Medulla oblongata (tissue), 1 donor: ENCODE data around the gene PRDX3.
A peak's percentile ranks its signal among the peaks of the same experiment; 100 is the strongest.

Source experiments
- DNase-seq: peaks from one replicate; pipeline ENCODE4 v3.0.0-alpha.2; 2015; ENCODE audit errors: extremely low spot score

Gene PRDX3

DNA sequence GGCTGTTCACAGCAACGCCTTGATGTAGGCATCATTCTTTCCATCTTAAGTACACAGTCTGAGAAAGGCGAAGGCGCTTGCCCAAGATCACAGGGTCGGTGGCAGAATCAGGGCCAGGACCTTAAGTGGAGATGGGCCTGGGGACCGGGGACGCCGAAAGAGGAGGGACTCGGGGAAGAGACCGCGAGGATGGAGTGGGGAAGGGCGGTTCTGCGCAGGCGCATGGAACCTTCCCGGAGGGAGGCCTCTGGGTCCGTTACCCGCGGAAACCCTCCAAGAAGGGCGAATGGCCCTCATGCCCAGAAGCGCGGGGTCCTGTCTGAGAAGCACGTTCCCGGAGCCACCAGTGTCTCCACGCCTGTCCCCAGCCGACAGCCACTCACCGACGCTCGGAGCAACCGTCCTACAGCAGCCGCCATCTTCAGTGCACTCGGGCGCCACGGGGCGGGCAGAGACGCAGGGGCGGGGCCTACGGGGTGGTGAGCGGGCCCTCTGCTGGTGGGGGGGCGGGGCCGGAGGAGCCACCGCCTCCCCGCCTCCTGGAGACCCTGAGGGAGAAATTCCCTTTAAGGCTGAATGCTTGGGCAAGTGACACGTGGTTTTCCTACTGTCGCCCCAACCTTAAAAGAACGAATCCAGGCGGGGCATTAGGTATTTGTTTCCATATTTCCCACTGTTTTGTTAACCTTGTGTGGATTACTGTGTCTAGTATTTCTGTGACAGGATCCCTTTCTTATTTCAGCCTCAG is at the start of gene PRDX3:
Gene PRDX3 (minus strand): TSS at position 441 of the 748 bp plus-strand sequence. CDS start 22 bp downstream, at position 419.
- peak; percentile 94 for DNase-seq

DNA sequence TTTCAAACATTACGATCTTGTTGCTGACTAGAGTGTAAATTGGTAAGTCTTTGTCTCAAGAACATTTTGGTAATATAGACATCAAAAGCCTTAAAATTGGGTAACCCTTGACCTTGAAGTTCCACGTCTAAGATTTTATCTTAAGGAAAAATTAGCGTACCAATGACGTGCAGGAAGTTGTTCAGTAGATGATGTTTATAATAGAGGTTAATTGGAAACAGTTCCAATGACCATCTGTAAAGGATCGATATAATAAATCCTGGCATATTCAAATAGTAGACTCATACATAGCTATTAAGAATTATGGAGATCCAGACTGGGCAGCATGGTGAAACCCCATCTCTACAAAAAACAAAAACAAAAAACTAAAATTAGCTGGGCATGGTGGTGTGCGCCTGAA is 49.2 kb upstream of the PRDX3 start:
- DNase-seq = no peak

DNA sequence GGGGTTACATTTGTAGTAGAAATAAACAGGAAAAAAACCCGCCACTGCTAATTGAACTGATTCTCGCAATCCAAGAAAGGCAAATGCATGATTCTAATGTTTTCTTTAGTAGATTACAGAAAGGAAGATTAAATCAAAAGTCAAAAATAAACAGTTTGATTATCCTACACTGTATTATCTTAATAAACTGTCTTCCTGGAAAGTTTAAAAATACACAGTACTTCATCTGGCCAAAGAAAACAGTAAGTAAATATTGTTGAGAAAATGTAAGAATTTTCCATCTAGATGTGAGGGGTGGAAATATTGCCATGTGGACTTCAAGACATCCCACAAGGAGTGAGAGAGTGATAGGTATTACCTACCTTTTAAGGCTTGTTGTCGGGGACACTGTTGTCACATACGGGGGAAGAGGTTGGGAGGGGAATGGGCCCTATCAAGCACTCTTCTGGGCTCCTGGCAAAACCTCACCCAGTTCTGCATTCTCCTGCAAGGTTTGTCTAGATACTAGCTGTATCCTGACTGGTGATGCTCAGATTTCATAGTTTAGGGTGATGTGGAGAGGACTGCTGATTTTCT is 46.6 kb upstream of the PRDX3 start:
- DNase-seq = no peak

DNA sequence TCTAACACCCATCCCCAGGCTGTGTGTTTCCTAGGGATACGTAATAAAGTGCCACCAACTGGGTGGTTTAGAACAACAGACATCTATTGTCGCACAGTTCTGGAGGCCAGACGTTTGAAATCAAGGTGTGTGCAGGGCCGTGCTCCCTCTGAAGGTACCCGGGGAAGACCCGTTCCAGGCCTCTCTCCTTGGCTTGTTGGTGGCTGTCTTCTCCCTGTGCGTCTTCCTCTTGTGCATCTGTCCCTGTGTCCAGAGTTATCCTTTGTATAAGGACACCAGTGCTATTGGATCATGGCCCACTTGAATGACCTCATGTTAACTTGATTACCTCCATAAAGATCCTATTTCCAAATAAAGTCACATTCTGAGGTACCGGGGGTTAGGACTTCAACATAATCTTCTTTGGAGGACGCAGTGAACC is 44.4 kb upstream of the PRDX3 start:
- no peak for DNase-seq

DNA sequence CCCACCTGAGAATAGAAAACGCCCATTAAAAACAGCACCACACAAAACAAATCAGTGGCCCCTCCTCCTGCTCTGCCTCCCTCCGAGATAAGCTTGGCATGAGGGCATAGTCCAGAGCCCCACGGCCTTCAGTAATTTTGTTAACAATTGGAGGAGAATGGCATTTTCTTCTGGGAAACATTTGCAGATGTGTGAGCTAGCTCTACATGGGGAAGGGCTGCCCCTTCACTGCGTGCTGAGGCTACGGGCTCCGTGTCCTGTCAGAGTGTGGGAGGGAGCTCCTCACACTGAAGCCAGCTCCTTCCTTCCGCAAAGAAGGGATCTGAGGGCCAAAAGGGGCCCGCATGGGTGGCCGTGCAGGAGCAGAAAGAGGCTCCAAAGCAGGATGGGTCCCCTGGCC is 43.9 kb upstream of the PRDX3 start:
- DNase-seq = no peak

DNA sequence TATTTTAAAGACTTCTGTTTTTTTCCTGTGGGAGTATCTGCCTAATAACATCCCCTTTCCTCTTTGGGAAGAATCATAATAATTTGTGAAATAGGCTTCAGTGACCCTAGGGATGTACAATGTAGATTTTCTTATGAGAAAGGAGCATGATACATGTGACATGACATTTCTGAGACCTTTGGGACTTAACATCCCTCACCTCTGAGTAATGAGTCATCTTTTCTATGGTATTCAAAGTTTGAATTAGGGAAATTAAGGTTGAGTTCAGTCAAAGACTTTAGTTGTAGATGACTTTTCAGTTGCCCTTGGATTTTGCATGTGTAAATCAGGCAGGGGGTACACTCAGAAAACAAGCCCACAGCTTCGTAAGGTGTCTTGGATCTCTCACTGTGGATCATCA is 43.1 kb upstream of the PRDX3 start:
- DNase-seq = no peak

DNA sequence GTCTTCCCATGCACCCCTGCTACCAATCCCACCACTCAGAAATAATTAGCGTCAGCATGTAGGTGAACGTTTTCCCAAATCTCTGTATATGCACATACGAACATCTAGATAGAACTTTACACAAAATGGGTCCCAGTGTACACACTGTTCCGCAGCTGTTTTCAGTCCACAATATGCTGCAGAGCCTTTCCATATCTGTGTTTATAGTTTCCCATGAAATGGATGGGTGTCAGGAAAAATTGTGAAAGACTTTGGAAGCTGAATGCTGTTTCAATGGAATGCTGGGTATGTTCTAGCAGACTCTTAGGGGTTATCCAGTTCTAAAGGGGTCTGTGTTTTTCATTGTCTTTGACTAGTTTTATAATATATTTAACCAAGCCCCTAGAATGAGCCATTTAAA is 42.6 kb upstream of the PRDX3 start:
- DNase-seq = no peak

DNA sequence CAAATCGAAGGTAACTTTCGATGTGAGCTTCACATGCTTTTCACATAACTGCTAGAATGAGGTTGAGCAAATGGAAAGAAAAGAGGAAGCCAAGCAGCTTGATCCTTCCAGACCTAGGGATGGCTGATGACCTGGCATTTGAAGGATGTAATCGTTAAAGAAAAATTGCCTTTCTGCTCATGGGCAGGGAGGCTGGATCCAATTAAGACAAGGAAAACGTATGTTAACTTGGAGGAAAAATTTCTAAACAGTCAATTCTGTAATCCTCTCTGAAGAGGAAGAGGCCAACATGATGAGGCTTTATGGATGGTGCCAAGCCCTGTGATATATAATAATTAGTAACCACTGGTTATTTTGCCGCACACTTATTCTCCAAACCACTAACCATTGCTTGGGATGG is 41.3 kb upstream of the PRDX3 start:
- DNase-seq = no peak

DNA sequence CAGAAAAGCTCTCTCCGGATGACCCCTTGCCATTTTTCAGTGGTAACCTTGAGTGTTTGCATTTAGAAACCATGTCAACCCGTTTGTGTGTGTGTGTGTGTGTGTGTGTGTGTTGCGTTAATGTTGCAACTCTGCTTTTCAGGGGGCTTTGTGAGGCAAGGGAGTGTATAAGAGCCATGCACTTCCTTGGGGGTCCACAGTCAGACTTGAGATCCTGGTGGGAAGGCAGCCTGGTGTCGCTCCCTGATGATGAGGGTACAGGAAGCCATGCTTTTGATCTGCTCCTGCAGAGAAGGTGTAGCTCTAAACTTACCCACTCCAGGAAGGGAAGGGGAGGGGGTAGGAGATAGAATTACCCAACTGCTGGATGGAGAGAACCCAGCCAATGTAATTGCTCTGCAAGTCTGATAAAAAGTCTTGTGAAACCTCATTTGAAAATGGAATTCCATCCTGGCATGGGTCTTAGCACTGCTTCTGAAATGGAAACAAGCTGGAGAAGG is 39.4 kb upstream of the PRDX3 start:
- no peak for DNase-seq

DNA sequence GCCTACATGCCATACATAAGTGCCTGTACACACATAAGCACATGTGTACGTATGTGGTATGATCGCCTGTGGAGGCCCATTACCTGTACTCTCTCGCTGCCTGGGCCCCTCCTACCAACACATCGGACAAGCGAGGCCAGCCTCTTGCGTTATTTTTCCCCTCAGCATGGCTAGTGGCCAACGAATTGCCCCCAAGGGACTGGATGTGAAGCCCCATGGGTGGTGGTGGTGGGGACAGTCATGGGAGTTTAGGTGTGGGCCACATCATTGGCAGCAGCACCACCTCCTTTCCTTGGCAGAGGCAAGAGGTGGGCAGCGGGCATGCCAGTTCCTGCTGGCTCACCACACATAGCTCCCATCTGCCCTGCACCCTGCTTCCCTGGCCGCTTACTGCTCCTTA is 38.8 kb upstream of the PRDX3 start:
- no peak for DNase-seq

DNA sequence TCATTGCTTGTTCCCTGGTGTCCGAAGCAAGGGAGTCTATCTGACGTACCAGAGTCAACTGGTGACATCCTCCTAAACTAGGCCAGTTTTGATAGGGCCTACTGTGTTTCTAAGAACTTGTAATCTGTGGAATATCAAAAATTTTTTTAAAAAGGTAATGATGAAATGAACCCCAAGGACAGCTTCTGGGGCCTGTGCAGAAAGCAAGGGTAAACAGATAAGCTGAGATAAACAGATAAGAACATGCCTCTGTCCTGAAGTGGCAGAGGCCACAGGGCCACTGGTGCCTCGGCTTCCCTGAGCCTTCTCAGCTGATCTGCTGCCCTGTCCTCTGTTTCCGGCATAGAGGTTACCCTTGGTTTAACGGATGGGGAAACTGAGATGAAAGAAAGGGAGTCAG is 37.5 kb upstream of the PRDX3 start:
- DNase-seq = no peak

DNA sequence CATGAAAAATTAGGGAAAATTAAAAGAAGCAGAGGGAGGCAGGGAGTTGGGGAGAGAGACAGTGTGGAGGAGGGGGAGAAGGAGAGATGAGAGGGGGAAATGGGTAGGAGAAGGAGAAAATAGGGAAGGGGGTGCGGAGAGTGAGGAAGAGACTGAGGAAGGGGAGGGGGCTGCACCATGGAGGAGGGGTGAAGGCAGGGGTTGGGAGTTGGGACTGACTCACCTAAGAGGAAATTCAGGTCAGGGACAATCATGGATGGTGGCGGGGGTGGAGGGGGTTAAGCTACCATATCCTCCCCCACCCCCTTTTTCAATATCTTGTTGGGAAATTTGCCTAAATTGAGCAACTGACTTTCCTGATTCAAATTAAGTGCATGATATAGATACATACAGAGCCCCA is 36.8 kb upstream of the PRDX3 start:
- no peak for DNase-seq

DNA sequence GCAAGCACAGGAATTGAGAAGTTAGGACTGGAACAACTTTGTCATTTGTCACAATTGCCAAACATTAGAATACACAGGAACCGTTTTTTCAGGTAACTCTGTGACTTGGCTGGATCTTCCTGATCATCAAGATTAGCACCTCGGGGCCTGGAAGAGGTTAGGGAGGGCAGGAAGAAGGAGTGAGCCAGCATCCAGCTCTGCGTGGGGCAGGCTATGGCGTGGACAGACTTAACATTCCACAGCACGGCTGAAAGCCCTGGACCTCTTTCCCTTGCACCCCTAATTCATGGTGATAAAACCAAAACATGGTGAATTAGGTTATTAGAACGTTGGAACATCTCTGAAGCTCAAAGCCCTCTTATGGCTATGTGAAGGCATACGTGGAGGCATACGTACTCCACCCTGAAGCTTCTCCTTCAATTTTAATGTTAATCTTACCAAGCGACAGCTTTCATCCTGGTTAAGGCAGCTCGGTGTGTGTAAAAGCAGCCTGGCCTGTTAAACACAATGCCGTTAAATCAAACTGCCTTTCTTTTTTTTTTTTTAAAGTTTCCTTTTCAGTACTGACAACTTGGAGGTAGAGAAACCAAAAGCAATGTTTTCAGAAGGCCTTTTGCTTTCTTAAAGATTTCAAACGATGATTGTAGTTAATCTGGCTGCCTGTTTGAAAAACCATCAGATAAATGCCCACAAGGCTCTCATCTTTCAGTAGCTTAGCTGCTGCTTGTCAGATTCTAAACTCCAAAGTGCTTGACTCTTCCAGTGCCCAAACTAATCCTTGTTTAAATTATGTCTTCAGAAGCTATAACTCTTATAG is 33.2 kb upstream of the PRDX3 start:
- no peak for DNase-seq

DNA sequence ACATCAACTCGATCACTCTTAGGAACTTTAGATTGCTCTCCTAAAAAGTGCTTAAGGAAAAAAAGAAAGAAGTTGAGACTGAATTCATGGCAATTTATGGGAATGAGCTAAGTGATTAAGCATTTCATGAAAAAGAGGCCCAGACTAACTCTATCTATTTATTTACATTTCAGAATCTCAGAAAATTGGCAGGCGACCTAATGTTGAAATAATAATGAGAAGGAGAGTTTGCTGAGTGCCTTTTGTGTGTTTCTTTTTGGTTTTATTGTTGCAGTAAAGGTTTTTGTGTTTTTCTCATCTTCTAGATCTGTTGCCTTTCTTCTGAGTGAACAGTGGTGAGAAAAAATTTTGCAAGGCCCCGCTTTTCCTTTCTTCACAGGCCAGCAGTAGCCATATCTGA is 32.6 kb upstream of the PRDX3 start:
- no peak for DNase-seq

DNA sequence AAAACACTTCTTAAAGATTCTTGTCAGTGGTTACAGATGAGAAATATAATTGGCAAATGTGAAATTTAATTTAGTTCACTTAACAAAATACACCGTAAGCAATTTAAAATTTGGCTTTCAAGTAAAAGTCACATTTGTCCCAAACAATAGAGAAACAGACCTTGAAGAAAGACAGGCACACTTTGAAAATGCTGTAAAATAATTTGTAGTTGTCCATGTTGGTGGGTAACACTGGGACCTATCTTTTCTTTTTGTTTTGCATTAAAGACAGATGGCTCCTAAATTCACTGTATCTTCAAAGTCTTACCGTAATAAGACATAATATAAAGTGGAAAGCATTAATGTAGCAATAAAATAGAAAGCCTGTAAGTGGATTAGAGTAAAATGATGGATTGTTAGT is 32.0 kb upstream of the PRDX3 start:
- no peak for DNase-seq

DNA sequence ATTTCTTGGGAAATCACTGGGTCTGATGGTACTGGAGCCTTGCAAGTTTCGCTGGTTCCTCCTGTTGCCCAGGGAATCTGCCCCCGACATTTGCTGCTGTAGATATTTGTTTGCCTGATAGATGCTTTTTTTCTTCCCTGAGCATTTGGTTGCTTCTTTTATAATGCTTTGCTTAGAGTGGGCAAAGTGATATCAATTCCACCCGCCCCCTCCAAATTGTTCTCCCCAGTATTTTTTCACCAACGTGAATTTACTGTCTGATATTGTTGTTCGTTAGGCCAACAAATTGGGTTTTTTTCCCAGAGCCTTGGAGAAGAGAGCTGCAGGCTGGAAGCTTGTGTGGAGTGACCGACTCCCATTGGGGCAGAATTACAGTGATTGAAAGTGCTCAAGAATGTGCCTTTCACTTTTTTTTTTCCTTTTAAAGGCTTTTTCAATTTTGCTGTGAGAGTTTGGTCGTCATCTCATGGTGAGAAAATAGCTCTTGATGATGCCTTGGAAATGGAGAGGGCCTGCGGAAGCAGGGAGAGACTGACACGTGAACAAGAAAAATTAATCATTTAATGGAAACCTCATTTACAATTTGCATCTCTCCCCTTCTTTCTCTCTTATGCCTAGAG is 31.2 kb upstream of the PRDX3 start:
- no peak for DNase-seq

DNA sequence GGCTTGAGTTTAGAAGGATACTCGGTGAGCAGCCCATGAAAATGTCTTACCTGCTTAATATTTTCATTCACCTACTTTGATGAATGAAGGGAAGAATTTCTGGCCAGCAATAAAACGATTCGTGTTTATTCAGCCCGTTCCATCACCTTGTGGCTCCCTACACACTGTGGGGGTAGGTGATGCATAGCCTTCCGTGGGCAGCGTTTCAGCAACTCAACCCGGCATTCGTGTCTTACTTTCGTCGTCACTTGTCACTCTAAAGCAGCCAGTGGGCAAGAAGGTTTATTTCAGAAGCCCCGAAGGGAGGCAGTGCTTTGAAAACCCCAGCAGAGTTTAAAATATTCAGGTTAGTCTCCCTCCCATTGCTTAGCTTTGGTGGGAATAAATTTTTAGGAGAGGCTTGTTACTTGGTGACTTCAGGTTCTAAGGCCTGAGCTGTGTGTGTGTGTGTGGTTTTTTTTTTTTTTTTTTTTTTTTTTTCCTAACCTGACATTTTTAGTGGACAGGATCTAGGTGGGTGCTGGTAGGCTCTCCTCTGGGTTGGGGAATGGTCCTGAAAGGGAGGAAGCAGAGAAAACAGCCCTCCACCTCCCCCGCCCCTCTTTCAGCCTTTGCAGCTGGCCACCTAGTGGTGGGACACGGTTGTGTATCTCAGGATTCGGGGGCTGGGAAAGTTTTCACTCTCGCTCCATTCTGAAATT is 30.6 kb upstream of the PRDX3 start:
- peak; percentile 79 for DNase-seq

DNA sequence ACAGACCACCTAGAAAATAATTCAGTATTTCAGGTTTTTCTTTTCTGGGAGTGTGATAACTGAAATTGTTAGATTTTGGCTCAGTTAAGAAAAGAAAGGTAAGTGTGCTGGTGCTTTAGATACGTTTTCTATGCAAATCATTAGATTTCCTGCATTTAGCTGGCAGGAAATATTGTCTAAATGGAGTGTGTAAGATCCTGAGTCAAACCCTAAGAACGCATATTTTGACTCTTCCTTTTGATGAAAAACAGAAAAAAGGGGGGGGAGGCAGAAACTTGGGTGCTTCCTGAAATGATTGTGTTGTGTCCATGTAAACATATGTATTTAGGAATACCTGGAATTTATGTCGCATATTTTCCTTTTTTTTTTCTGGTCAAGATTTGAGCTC is 29.9 kb upstream of the PRDX3 start:
- DNase-seq = peak; percentile 16

DNA sequence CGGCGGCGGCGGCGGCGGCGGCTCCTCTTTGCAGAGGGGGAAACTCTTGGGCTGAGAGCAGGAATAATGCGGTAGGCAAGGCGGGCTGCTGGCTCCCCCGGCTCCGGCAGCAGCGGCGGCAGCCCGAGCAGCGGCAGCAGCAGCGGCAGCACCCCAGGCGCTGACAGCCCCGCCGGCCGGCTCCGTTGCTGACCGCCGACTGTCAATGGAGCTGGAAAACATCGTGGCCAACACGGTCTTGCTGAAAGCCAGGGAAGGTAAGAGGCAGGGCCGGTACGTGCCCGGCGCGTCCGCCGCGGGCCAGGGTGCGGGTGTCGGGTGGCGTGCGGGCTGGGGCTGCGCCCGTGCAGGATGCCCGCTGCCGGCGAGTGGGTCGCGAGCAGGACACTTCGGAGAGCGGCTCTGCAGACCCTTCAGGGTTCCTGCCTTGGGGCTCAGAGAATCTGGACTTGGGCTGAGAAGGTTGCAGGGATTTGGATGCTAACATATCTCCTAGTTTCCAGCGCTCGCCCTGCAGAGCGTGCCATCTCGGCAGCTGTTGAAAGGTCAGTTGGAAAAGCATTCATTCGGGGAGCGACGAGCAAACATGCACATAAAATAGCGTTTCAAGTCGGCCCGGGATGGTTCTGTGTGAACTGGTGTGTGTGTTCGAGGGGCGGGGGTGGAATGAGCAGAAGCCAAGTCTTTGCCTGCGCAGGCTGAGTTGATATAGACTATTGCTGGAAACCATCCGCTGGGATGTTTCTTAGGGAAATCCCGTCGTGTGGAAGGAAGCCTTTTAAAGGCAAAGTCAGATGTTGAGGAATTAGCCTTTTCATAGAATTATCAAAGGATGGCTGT is 29.3 kb upstream of the PRDX3 start:
- peak; percentile 64 for DNase-seq

DNA sequence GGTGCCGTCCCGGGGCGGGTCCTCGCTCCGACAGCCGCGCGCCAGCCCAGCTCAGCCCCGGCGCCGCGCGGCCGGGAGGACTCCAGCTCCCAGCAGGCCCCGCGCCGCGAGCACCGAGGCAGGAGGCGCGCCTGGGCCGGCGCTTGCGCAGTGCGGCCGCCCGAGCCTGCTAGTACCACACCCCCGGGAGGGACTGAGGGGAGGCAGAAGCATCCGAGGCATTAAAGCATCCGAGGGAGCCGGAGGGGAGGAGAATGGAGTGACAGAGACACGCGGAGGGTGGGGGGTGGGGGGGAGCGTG is 28.7 kb upstream of the PRDX3 start, which contains the start of gene GRK5:
Gene GRK5 (plus strand): TSS at position 206 of the 301 bp plus-strand sequence. CDS start 347 bp downstream, outside the sequence.
- DNase-seq = peak; percentile 98
